Kasumi-1 (cell line): Measurements from ENCODE around the gene GTF2F2.
"Not testable (repeated sequence)": the region's sequence is repeated elsewhere in the genome, so short reads cannot be mapped to it uniquely, and the experiment has no call there.

Source experiments
- DNase-seq, 2 experiments: peaks; one replicate each; lab custom pipeline; 2025; lab: John Stamatoyannopoulos, UW

The GTF2F2 gene

GRCh38 chr13:45215392-45216077 is 95.2 kb downstream of the GTF2F2 start:
- DNase-seq: no peak

DNA sequence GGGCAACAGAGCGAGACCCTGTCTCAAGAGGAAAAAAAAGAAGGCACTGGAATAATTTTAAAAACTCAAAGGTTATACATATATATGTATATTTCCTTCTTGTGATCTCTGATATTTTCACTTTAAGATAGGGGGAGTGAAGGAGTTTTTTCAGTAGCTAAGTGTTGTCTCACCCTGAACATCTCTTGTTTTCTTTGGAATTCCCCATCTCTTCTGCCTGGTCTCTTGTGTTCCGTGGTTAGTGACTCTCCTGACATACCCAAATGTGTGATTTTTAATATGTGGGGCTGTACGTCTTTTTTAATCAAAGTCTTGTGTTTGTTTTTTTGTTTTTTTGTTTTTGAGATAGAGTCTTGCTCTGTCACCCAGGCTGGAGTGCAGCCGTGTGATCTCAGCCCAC is 95.9 kb downstream of the GTF2F2 start:
- no peak for DNase-seq

DNA sequence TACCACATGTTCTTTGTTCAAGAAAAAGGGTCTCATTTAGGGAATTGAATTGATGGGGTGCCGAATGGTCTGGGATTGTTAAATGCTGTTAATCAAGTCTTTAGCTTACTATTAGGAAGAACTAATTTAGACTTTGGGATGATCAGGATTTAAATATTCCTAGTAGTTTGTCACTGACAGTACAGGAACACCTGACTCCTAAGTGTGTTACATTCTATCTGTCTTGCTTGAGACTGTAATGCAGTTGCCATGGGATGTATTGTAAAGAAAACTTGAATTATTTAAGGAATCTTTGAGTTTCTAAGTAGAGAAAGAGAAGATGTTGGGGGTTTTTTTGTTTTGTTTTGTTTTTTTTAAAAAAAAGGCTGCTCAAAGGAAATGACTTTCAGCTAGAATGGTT is 98.4 kb downstream of the GTF2F2 start:
- DNase-seq: no peak

DNA sequence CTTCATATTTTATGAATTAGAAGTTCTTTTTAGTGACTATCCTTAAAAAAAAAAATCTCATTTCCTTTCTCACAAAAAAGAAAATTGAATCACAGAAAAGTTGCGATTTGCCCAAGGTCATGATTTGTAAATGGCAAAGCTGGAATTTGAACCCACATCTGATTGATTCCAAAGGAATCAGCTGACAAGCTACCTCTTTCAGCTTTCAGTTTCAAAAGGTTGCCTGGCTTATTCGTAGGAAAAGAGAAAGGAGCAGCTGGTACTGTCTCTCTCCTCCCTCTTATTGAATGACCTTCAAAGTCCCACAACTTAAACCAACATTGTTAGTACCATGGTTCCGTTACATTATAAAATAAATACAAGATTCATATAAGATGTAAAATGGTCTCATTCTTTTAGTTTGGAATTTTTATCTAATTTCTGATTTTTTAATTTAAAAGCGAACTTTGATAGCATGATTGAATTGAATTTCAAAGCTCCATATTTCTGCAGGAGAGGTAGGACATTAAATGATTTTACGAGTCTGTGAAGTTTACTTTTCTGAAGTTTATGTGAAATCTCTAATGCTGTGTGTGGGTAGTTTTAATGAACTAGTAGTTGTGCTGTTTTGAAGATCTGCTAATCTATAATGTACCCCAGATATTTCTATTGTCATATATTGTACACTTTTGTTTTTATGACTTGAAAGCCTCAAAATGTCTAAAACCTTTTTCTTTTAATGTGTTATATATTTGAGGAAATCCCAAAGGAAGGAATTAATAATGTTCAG is 99.0 kb downstream of the GTF2F2 start:
- no peak for DNase-seq

DNA sequence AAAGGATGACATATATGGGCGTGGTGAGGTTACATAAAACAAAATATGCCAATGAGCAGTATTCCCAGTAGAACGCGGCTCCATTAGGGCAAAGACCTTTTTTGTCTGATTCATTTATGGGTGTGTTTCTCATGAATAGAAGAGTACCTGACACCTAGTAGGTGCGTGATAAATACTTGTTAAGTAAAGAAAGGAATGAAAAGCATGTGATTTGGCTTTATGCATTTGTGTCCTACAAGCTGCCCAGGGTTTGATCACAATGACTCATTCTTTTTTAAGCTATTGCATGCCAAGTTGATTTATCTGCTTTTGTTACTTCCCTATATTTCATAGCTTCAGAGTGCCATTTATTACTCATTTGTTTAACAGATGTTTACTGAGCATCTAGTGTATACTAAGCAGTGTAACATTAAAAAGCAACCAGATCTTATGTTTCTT is 99.6 kb downstream of the GTF2F2 start:
- peak; percentile 28 to 53 for DNase-seq

GRCh38 chr13:45220403-45220802 is 100.1 kb downstream of the GTF2F2 start:
- no peak for DNase-seq

GRCh38 chr13:45222516-45222915 is 102.2 kb downstream of the GTF2F2 start:
- DNase-seq: no peak

DNA sequence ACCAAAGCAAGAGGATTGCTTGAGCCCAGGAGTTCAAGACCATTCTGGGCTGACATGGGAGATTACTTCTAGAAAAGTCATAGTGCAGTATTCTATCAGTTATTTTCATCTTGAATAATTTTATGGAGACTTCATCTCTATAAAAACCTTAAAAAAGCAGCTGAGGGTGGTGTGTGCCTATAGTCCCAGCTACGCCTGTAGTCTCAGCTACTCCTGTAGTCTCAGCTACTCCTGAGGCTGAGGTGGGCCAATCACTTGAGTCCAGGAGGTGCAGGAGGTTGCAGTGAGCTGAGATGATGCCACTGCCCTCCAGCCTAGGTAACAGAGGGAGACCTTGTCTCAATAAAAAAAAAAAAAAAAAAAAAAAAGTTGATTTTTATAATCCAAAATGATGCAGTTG is 102.6 kb downstream of the GTF2F2 start:
- DNase-seq: no peak

DNA sequence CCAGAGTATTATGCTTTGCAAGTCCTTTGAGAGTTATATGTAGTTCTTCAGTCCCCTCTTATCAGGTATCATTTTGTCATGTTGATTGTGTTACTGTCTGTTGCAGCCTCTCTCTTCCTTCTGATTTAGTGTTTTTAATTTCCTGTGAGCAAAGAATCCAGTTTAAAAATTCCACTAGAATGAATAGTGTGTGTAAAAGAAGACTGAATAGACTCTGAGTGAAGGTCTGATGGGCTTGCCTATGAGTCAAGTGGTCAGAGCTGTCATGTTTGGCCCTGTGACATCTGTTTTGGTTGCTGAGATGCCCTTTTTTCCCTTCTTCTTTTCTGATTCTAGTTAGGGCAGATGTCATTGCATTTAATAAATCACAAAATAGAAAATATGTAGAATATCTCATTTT is 103.9 kb downstream of the GTF2F2 start:
- DNase-seq: no peak

DNA sequence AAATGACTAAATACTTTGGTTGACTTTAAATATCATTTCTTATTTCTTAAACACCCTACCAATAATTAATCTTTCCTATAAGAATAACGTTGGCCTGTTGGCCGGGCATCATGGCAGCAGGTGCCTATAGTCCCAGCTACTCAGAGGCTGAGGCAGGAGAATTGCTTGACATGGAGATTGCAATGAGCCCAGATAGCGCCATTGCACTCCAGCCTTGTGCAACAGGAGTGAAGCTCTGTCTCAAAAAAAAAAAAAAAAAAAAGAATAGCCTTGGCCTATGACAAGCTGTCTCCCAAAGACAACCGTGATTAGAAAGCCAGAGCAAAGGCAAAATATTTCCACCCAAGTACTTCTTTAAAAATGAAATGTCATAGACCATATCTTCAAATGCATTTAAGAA is 105.1 kb downstream of the GTF2F2 start:
- DNase-seq: no peak

DNA sequence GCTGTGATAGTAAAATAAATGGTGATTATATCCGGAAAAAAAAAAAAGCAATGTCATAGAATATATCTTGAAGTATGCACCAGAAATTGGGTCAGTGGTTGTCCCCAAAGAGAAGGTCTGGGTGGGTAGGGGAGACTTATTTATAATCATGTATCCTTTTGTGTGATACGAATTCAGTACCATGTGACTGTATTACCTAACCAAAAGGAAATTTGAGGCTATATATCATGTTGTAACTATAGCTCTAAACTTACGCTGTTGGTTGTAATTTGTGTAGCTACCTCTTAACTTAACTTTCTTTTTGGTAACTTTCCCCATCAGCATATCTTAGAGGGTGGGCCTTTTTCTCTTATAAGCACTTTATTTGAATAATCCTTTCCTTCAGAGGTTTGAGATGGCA is 105.7 kb downstream of the GTF2F2 start:
- DNase-seq: no peak

GRCh38 chr13:45228002-45228401 is 107.7 kb downstream of the GTF2F2 start:
- no peak for DNase-seq

- no peak for DNase-seq
These were observed 108.9 kb downstream of the GTF2F2 start for GRCh38 chr13:45229172-45229571.

- no peak for DNase-seq
These were observed 111.0 kb downstream of the GTF2F2 start for GRCh38 chr13:45231305-45231704.

- DNase-seq: no peak
These were observed 111.4 kb downstream of the GTF2F2 start for GRCh38 chr13:45231722-45232121.

DNA sequence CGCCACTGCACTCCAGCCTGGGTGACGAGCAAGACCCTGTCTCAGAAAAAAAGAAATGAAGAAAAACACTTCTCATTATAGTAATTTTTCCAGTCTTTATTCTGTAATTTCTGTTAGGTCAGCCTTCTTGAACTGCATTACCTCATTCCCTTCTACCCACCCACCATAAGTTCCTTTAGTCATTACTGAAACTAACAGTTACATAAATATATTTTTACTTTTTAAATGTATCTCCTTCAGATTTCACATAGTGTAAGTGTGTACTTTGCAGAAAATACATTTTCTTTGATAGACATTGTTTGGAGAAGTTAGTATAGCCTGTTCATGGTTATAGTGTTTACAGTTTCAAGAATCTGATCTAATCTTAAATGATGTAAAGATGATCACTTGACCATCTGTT is 112.3 kb downstream of the GTF2F2 start:
- no peak for DNase-seq

GRCh38 chr13:45238945-45239795 is 118.9 kb downstream of the GTF2F2 start:
- DNase-seq: no peak

DNA sequence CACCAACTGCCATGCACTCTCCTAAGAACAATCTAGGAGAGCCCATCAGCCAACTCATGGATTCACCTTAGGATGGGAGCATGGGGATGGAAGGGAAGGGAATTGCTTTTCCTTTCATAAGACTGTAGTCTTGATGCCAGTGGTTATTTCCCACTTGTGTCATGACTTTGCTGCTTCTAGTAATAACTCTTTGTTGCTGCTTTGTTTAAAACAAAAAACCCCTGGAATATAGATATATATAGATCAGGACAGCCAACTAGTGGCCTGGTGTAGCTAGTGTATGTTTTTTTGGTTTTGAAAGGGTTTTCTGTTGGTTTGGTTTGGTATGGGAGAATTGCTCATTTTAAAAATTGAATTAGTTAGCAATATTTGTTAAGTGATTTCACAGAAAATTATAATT is 119.8 kb downstream of the GTF2F2 start:
- DNase-seq: no peak

GRCh38 chr13:45242070-45242469 is 121.8 kb downstream of the GTF2F2 start:
- peak; percentile 24 to 29 for DNase-seq

DNA sequence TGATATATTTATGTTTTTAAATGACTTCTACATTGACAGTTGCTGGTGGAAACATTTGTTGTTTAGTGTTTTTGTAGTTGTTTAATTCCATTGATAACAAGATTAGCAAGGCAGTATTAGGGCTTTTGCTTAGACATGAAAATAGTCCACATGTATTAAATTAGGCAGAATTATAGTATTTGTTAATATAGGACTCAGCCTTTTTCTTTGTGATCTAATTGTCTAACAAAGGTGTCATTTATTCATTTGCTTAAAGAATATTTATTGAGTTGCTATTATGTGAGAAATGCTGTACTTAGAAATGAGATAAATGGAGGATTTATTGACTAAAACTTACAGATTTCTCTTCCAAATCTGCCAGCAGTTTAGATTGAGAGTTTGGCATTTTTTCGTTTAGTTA is 122.2 kb downstream of the GTF2F2 start:
- DNase-seq: no peak

GRCh38 chr13:45243077-45243476 is 122.8 kb downstream of the GTF2F2 start:
- DNase-seq: no peak

DNA sequence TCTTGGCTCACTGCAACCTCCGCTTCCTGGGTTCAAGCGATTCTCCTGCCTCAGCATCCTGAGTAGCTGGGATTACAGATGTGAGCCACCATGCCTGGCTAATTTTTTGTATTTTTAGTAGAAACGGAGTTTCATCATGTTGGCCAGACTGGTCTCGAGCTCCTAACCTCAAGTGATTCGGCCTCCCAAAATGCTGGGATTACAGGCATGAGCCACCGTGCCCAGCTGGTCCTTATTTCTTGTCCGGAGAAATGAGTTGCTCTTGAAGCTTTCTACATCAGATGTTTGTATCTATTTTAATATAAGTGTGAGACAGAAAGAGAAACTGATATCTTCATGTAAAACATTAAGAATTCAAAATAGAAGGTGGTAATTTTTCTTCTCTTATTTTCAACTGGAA is 124.4 kb downstream of the GTF2F2 start:
- not testable (repeated sequence) for DNase-seq

DNA sequence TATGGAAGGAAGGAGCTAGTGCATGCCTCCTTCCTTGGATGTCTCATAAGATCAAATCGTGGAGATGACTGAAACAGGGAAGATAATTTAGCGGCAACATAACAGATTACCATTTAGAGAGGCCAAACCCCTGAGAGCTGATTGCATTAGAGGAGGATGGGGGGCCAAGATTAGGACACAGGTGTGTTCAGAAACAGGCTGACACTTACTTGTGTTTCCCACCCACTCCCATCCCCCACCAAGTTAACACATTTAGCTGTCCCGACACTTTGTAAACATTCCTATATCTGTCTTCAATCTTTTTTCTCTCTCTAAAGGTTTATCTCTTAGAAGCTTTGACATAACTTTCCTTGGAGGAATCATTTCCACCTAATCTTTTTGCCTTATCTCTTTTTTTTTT is 129.4 kb downstream of the GTF2F2 start:
- DNase-seq: no peak
